ENCODE data around the gene EQTN.

The EQTN gene

DNA sequence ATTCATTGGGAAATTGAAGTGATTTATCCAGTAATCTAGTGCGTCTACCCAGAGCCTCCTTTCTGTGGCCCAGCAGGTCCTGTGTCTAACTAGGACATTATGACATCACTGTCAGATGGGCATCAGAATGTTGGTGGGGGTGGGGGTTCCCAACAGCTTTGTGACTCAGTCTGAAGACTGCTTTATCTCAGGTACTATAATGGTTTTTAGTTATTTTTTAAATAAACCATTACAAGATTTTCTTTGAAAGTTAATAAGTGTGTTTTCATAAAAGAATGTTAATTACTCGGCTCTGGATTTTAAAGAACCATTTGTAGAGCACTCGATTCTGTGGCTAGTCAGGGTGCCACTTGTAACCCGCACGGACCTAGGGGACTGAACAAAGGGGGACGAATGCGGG, at the start of gene EQTN:
EQTN (minus strand) TSS at position 101 of the 400 bp plus-strand sequence; CDS start at position 6, 95 bp downstream.
- Mint-ChIP-seq H3K27ac (no peak within 1 kb of the TSS), H3K9me3 (peaks cover 4% of the 10 kb centered on the region), H3K36me3 (ENCODE audit: low read depth) (no peaks in the 10 kb centered on the region), H3K27me3 (ENCODE audit: low read depth, poor library complexity) (peaks cover 5% of the 10 kb centered on the region), H3K4me3 (no peak within 1 kb of the TSS), H3K4me1 (no peaks in the 10 kb centered on the region)
- TF ChIP-seq, protein P1, sequence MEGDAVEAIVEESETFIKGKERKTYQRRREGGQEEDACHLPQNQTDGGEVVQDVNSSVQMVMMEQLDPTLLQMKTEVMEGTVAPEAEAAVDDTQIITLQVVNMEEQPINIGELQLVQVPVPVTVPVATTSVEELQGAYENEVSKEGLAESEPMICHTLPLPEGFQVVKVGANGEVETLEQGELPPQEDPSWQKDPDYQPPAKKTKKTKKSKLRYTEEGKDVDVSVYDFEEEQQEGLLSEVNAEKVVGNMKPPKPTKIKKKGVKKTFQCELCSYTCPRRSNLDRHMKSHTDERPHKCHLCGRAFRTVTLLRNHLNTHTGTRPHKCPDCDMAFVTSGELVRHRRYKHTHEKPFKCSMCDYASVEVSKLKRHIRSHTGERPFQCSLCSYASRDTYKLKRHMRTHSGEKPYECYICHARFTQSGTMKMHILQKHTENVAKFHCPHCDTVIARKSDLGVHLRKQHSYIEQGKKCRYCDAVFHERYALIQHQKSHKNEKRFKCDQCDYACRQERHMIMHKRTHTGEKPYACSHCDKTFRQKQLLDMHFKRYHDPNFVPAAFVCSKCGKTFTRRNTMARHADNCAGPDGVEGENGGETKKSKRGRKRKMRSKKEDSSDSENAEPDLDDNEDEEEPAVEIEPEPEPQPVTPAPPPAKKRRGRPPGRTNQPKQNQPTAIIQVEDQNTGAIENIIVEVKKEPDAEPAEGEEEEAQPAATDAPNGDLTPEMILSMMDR (IDR thresholded peaks at IDR 0.05): no peak
- DNase-seq: no peak

DNA sequence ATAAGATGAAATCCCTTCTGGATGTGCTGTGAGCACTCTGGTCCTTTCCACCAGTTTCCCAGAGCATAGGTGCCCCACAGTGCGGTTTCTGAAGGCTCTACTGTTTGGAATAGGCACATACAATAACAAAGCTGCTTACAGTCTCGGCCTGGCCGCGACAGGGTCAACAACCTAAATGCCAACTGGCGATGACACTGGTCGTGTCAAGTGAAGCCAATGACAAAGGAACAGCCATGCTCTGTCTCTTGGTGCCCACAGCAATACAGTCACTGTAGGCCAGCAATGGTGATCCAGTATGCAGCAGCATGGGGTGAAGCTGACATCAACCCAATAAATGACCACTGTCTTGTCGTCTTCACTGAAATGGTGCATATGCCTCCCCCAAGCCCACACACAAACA, 47.8 kb upstream of the EQTN start:
- Mint-ChIP-seq H3K27me3 (ENCODE audit: low read depth, poor library complexity) (peaks cover 4% of the 10 kb centered on the region), H3K4me3 (no peak overlapping the region), H3K9me3 (peaks cover 27% of the 10 kb centered on the region), H3K36me3 (ENCODE audit: low read depth) (peaks cover 43% of the 10 kb centered on the region), H3K27ac (no peak overlapping the region), H3K4me1 (peaks cover 29% of the 10 kb centered on the region)
- TF ChIP-seq, protein P1 (IDR thresholded peaks at IDR 0.05): no peak
- DNase-seq: no peak

DNA sequence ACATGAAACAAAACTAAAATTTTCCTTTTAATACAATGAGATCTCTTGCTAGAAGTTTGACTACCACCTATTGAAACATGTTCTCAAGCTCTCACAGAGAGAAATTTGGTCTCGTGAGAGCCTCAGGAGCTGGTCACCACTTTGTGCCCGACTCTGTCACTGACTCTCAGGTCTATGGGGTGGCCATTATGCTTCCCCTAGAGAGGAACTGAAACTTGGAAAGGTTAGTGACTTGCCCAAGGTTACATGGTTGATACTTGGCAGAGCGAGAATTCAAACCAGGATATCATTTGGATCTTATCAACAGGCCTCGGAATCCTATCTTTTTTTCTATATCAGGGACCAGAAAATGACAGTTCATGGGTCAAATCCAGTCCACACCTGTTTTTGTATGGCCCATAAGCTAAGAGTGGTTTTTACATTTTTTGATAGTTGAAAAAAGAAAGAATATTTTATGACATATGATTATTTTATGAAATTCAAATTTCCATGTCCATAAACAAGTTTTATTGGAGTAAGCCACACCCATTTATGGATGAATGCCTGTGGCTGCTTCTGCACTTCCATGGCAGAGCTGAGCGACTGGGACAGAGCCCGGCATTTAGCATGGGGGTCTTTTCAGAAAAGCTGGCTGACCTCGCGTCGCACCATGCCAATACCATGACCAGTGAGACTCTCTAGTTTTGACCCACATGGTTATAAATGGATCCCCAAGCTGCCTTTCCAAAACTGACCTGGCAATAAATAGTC, 44.8 kb upstream of the EQTN start:
- Mint-ChIP-seq H3K36me3 (ENCODE audit: low read depth) (peaks cover 45% of the 10 kb centered on the region), H3K27me3 (ENCODE audit: low read depth, poor library complexity) (peaks cover 4% of the 10 kb centered on the region), H3K27ac (peak overlapping the region; percentile 96), H3K9me3 (peaks cover 27% of the 10 kb centered on the region), H3K4me3 (peak overlapping the region; percentile 48), H3K4me1 (peaks cover 48% of the 10 kb centered on the region)
- no peak for DNase-seq
- TF ChIP-seq, protein P1 (IDR thresholded peaks at IDR 0.05): no peak

DNA sequence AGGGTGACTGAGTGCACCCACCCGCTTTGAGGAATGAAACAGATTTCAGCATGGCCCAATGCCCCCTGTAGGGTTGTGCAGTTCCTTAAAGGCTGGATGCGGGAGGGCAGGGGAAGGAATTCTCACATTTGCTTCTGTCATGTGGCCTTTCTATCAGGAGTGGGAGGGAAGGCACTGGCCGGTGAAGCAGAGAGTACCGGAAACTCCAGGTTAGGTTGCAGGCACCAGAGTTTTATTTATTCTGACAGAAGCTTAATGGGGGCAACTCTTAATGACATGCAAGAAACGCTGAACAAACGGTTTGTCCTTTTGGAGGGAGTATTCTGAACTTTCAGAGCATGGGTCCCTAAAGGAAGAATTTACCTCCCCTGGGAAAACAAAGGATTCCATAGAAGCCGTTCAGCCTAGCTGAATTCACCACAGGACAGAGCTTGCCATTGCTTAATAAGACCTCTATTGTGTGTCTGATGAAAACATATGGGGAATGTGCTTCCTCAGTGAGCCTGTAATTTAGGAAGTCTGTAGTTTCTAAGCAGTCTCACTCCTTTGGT, 44.1 kb upstream of the EQTN start:
- peaks cover 4% of the 10 kb centered on the region for H3K27me3 Mint-ChIP-seq (ENCODE audit: low read depth, poor library complexity)
- H3K4me3 Mint-ChIP-seq: peak overlapping the region; percentile 10
- peak overlapping the region; percentile 96 for H3K27ac Mint-ChIP-seq
- peaks cover 45% of the 10 kb centered on the region for H3K36me3 Mint-ChIP-seq (ENCODE audit: low read depth)
- H3K9me3 Mint-ChIP-seq: peaks cover 27% of the 10 kb centered on the region
- TF ChIP-seq, protein P1 (IDR thresholded peaks at IDR 0.05): no peak
- H3K4me1 Mint-ChIP-seq: peaks cover 54% of the 10 kb centered on the region
- DNase-seq: peak; percentile 16

DNA sequence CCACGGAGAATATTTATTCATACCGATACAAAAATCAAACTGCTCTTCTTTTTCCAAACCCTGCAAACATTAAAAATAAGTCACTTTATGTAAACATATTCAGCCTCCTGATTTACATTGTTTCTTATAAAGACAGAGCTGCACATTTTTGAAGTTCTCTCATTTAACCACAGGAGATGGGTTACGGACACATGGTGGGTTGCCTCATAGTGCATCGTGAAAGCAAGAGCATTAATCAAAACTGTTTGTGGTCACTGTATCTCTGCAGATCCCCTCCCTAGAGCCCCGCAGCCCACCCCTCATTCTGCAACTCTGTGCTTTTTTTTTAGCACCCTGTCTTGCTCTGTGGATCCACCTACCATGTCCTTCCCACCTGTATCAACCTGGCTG, 43.3 kb upstream of the EQTN start:
- peaks cover 44% of the 10 kb centered on the region for H3K36me3 Mint-ChIP-seq (ENCODE audit: low read depth)
- TF ChIP-seq, protein P1 (IDR thresholded peaks at IDR 0.05): no peak
- H3K4me3 Mint-ChIP-seq: no peak overlapping the region
- peaks cover 23% of the 10 kb centered on the region for H3K9me3 Mint-ChIP-seq
- H3K27ac Mint-ChIP-seq: peak overlapping the region; percentile 96
- peaks cover 62% of the 10 kb centered on the region for H3K4me1 Mint-ChIP-seq
- H3K27me3 Mint-ChIP-seq (ENCODE audit: low read depth, poor library complexity): peaks cover 4% of the 10 kb centered on the region
- DNase-seq: no peak
